Measurements from ENCODE around the gene KIF26A.

The KIF26A gene

DNA sequence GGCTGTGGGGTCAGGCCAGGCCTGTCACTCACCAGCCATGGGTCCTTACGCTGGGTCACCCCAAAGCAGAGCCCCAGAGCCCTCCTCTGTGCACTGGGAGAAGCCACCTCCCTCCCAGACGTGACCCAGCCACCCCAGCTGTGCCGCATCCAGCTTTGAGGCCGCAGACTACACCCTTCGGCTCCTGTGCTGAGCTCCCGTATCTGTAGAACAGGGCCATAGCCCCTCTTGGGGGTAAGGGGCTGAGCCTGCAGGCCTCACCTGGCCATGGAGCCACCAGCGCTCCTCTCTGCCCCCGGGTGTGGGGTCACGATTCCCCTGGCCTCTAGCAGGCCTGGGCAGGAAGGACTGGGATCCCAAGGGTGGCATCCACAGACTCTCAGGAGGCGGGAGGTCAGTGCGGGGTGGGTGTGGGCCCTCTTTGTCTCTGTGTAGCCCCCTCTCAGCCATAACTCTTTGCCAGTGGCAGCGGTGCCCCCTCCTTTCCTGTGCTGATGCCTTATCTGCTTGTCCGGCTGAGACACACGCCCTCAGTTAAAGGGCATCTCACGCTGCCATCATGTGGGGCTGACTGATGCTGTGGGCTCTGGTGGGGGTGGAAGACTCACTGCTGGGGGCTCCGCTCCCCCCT, 36.6 kb upstream of the KIF26A start:
- DNase-seq: no peak

DNA sequence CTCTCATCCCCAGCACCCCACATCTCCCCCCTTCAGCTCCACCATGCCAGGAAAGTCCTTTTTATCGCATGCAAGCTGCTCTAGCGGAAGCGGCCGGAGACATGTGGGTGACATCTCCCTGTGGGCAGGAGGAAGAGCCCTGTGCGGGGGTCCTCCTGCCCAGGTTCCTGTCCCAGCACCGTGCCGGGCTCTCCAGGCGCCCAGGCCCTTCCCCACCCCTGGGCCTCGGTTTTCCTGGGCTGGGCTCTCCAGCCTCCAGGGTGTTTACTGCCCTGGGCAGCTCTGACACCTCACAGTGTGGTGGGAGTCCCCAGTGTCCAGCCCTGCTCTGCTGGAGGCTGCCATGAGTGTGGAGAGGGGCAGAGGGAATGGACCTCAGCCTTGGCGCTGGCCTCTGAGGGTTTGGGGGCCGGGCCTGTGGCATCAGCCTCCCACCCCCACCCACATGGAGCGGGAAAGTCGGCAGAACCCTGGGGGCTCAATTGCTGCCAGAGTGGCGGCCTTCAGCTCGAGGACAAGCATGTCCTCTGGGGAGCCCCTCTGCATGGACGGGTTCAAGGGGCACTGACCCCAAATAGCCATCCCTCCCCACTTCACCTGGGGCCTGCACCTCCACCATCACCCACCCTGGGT, 36.0 kb upstream of the KIF26A start:
- no peak for DNase-seq

- no peak for DNase-seq
These were observed 35.3 kb upstream of the KIF26A start for GRCh38 chr14:104103061-104103445.

DNA sequence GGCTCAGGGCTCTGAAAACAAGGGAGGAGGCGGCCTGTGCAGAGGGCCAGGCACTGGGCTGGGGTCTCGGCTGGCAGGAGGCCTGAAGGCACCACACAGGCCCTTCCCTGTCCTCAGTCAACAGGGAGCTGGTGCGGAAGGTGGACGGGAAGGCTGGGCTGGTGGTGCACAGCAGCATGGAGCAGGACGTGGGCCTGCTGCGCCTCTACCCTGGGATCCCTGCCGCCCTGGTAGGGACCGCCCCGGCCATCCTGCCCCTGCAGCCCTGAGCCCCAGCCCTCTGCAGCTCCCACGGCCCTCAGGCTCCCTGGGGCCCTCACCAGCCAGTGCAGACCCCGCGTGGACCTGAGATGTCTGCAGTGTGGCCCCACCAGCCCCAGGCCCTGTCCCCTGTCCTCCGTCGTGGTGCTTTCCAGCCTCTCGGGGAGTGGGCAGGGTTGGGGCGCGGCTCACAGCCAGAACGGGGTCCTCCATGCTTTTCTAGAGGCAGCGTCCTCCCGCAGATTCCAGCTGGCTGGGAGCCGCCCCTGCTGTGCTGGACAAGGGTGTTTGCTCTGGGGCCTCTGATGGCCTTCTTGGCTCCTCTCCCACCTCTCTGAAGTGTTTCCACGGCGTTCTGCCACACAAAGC, 34.8 kb upstream of the KIF26A start:
- no peak for DNase-seq

- DNase-seq: no peak
These were observed 34.1 kb upstream of the KIF26A start for GRCh38 chr14:104104076-104104901.

DNA sequence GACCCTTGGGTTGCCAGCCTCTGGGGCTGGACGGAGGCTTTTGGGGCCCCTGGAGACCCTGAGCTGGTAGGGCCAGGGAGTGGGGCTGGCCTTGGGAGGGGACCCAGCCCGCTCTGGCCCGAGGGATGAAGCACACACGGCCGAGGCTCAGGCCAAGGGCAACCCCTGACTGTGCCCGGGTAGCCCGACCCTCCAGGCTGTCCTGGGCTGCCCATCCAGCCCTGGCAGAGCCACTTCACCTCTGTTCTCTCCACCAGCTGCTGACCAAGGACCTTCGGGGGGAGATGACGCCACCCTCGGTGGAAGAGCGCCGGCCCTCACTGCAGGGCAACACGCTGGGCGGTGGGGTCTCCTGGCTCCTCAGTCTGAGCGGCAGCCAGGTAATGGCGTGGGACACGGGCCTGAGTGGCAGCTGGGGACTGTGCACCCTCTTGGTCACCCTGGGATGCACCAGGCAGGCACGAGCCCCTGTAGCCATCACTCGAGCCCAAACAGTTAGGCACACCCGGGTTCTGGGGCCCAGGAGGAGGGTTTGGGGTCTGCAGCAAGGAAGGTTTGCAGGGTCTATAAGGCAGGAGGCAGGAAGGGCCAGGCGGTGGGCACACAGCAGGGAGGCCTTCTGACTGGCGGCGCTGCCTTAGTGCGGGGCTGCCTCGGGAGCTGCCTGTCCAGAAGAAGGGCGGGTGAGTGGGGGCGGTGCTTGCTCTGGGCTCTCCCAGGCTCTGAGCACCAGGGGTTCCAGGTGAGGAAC, 33.1 kb upstream of the KIF26A start:
- DNase-seq: no peak

DNA sequence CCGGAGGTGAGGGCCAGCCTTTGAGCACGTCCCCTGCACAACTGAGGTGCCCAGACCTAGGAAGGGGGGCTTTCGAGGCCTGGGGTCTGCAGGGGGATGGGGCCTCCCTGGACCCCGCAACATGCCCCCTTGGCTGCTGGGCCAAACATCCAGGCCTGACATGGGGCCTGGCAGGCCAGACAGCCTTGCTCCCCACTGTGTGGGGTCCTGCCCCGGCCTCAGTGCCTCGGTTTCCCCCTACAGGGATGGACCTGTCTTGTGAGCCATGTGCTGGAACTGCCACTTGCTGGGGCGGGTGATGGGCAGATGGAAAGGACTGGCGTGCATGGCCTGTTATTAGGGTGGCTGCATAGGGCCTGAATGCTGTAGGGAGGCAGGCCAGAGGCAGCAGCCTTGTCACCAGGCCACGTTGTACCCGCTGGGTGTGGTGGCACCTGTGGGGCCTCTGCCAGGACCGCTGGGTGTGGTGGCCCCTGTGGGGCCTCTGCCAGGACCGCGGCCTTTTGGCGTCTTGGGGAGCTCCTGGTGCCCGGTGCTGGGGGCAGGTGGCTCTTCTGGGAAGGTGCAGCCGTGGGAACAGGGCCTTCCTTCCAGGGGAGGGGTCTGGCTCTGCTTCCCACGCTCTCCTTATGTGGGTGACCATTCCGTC, 32.4 kb upstream of the KIF26A start:
- no peak for DNase-seq

DNA sequence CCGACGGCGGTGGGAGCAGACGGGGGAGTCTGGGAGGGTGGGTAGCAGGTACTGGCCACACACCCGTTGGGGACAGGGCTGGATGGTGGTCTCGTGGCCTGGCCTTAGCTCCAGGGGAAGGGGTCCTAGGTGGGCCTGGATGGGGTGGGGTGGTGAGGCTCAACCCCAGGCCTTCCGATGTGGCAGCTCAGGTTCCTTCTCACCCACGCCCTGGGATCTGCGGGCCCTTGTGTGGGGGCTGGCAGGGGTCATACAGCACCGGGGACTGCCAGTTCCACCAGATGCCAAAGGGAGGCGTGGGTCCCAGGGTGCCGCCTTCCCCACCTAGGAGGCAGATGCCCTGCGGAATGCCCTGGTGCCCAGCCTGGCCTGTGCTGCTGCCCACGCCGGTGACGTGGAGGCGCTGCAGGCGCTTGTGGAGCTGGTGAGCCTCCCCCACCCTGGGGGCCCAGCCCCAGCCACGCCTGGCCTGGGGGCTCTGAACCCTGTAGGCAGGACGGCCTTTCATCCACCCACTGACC, 31.9 kb upstream of the KIF26A start:
- DNase-seq: no peak

- DNase-seq: no peak
These were observed 31.2 kb upstream of the KIF26A start for GRCh38 chr14:104107101-104107581.

DNA sequence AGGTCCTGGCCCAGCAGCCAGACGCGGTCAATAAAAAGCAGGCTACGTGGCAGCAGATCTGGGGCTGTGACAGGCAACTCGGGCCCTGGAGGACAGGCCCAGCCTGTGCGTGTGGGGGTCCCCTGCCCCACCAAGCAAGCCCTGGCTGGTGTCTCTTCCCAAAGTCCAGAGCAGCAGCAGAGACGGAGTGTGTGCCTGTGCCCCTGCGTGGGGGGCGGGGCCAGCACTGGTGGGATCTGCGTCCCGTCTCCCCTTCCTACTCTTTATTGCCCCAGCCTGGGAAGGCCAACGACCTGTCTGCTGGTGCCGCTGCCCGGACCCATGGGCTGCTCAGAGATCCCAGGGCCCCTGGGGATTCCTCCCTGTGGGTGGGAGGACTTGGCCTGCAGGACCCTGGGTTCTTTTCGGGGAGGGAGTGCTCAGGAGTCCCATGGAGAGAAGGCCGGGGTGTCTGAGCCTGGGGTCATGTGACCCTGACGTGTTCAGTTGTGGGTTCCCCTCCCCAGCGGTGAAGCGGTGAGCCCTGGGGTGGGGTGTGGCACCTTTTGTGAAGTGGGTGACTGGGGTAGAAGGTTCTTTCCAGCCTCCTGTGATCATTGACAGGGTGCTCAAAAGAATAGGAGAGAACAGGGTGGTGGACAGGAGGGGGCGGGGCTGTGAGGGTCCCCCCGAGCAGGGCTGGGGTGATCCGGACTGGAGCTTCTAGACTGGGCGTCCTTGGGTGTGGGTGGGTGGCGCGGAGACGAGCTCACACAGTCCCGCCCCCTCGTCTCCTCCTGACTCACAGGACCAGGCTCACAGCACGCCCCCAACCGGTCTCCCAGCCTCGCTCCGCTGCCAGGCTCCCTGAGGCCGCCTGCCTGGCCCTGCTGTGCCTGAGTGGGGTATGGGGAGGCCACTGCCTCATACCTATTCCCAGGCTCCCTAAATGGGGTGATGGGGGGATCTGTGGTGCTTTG, 30.5 kb upstream of the KIF26A start:
- peak; percentile 26 for DNase-seq

DNA sequence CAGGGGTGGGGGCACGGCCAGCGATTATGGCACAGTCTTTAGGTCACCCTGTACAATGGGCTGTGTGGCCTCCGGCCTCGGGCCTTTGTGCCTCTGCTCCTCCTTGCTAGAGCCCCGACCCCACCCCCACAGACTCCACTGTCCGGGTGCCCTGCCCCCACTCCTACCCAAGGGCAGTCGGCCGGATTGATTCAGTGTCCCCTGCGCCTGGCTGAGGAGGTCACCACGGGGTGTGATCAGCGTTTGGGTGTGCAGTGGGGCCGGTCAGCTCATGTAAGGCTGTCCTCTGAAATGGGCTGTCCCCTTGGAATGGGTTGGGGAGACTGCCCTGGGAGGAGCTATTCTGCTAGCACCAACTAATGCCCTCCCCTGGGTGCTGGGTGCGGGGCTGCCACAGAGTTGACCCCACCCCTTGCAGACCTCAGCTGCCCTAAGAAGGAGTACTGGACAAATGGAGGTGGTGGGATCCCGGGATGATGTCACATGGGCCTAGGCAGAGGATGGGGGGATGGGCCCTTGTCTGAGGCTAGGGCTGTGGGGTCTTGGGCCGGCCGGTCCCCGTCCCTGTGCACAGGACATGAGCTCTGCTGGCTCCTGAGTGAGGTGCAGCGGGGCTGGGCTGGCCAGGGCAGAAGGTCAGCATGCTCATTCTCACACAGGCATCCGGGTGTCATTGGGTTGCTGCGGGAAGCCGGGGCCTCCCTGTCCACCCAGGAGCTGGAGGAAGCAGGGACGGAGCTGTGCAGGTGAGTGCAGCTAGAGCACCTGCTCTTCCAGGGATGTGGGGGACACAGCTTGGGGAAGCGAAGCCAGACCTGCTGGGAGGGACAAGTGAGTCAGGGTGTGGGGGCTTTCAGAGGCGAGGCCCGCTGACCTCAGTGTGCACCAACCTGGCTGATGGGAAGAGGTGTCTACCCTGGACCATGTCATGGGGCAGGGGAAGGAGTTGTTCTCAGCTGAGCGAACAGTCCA, 29.5 kb upstream of the KIF26A start:
- DNase-seq: no peak

- no peak for DNase-seq
These were observed 28.5 kb upstream of the KIF26A start for GRCh38 chr14:104109731-104110361.

DNA sequence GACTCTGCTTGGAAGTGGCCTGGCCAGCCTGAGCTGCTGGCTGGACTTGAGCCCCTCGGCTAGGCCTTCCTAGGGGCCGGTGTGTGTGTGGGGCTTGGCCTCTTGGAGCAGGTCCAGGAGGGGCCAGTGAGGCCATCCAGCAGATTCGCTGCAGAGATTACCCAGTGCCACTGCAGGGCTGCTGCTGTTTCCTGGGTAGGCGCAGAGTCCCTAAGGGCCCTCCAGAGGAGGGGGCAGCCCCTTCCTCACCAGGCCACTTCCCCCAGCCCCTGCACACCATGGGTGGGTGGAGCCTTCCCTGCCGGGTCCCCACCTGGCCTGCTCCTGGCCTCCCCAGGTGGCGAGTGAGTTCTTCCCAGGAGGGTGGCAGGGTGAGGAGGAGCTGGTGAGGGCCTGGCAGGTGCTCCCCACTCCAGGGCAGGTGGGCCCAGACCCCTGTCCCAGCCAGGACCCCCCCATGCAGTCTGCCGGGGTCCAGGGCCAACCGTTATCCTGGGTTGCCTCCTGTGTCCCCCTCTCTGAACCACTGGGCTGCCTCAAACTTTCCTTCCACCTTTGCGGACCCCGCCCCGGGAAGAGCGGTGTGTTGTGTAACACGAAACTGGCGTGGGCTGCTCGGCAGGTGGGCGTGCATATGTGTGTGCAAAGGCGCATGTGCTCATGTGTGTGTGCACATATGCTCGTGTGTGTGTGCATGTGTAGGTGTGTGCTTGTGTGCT, 27.7 kb upstream of the KIF26A start:
- no peak for DNase-seq

GRCh38 chr14:104111301-104112112, 26.9 kb upstream of the KIF26A start:
- no peak for DNase-seq

GRCh38 chr14:104112113-104112505, 26.3 kb upstream of the KIF26A start:
- DNase-seq: no peak

DNA sequence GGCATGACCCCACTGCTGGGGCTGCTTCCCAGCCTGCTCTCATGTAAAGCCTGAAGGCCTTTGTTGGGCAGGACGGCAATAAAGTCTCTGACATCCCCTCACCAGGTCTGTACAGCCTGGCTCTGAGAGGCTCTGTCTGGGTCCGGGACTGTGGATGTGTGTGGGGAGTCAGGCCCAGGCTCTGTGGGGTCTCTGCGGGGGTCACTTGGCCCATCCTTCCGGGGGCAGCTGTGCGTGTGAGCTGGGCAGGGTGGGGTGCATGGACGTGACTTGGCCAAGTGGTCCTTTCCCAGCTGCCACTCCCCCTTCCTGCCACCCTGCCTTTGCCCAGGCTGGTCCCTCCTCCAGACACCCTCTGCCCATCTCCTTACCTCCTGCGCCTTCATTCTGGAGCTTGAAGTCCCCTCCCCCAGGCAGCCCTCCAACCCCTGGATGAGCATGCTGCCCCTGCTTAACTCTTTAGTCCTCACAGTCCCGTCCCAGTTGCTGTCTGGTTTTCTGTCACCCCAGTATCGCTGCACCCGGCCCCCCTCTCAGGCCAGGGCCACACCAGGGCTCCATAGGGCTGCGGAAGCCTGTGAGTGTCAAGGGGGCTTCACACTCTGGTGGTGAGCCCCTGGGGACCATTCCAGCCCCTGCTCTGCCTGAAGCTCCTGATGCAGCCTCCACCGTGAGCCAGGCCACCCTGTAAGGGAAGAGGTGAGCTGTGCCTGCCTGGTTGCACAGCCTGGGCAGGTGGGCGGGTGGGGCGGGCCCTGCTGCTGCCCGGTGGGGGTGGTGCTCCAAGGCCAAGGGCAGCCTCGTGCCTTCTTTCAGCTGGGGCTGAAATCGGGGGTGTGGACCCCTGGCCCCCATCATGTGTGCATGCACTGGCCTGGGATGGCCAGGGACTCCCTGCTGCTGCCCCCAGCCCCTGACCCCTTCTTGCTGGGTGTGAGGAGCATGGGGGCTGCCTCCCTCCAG, 25.5 kb upstream of the KIF26A start:
- DNase-seq: no peak
